ENCODE measurements around the gene SARDH. TPM values are rescaled to one million over a fixed set of nuclear protein-coding genes. Genes with fewer than 3 reads are reported as not detected.

SARDH gene
- total and polyA plus RNA-seq, 2 donors (not counting 1 experiment from before 2014, with no cell fraction given): 0.03 to 0.07 TPM

DNA sequence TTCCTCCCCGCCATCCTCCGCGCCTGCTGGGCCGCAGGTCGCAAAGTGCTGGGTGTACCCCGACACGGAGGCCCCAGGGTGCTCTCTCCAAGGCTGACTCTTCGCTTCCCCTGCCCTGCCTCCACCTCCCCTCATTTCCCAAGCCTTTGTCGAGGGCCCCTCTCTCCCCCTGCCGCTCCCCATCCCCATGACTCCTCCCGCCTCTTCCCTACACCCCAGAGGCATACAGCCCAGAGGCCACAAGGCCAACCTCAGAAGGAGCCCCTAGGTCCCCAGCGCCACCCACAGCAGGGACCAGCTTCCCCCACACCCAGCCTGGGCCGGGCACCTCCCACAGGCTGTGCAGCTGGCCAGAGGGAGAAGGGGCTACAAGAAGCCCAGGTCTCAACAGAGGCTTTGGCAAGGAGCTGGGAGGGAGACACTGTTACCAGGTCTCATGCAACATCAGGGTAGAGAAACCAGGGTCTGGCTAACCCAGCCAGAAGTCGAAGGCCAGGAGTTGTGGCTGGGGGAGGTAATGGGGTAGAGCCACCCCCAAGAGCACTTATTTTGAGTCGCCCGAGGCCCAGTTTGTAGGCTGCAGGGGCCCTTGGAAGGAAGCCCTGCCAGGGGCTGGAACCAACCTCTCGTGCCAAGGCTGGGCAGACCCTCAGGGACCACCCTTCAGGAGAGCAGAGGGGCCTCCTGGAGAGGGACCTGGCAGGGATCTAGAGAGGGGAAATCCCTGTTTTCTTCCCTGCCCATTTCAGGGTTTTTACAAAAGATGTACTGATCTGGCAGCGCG is 24.5 kb upstream of the SARDH start:
- CTCF ChIA-PET: interaction anchor here (1.1 kb wide), 1 partner anchor 231 kb away, joined by 3 read pairs; no protein-coding TSS in a partner anchor
- Histone ChIP-seq H3K4me3 (ENCODE audit: control extremely low read depth in 1 of 5, extremely low read depth in 1 of 5, insufficient read depth in 1 of 5, low read depth in 2 of 5, low read length in 4 of 5) (no peak overlapping the region), H3K27me3 (replicated peaks in 1 of 4; ENCODE audit: control extremely low read depth in 1 of 4, control insufficient read depth in 3 of 4, insufficient read depth in 4 of 4, low read length in 3 of 4) (no peaks in the 10 kb centered on the region), H3K9ac (ENCODE audit: low read length) (no peak overlapping the region), H3K36me3 (replicated peaks in 1 of 2; ENCODE audit: control extremely low read depth in 1 of 2, control insufficient read depth in 1 of 2, extremely low read depth in 1 of 2, insufficient read depth in 2 of 2, low read length in 1 of 2) (peaks cover 7 to 61% of the 10 kb centered on the region in 2 experiments), H3K4me2 (replicated peaks; ENCODE audit: low read depth, low read length, poor library complexity, severe bottlenecking) (no peak overlapping the region), H3K4me1 (ENCODE audit: control insufficient read depth in 2 of 2, insufficient read depth in 2 of 2, low read length in 2 of 2) (no peaks in the 10 kb centered on the region), H3K79me2 (ENCODE audit: control insufficient read depth, insufficient read depth, low read length) (no peaks in the 10 kb centered on the region), H3K9me3 (ENCODE audit: control extremely low read depth in 1 of 3, control insufficient read depth in 2 of 3, insufficient read depth in 1 of 3, low read length in 2 of 3) (peaks cover 0 to 10% (median 4%) of the 10 kb centered on the region in 3 donors), H2AFZ (ENCODE audit: insufficient read depth, low read depth, low read length, poor library complexity, severe bottlenecking) (no peak overlapping the region), H3K27ac (ENCODE audit: low read length in 2 of 2) (no peak overlapping the region), H4K20me1 (ENCODE audit: control insufficient read depth, insufficient read depth, low read length, poor library complexity, severe bottlenecking) (peaks cover 6% of the 10 kb centered on the region)
- Mint-ChIP-seq H3K4me1 (no peaks in the 10 kb centered on the region), H3K27ac (no peak overlapping the region), H3K27me3 (no peaks in the 10 kb centered on the region), H3K9me3 (ENCODE audit: insufficient read depth) (peaks cover 2% of the 10 kb centered on the region), H3K4me3 (no peak overlapping the region)
- POLR2A ChIA-PET: no interaction called here
- TF ChIP-seq, protein P1, sequence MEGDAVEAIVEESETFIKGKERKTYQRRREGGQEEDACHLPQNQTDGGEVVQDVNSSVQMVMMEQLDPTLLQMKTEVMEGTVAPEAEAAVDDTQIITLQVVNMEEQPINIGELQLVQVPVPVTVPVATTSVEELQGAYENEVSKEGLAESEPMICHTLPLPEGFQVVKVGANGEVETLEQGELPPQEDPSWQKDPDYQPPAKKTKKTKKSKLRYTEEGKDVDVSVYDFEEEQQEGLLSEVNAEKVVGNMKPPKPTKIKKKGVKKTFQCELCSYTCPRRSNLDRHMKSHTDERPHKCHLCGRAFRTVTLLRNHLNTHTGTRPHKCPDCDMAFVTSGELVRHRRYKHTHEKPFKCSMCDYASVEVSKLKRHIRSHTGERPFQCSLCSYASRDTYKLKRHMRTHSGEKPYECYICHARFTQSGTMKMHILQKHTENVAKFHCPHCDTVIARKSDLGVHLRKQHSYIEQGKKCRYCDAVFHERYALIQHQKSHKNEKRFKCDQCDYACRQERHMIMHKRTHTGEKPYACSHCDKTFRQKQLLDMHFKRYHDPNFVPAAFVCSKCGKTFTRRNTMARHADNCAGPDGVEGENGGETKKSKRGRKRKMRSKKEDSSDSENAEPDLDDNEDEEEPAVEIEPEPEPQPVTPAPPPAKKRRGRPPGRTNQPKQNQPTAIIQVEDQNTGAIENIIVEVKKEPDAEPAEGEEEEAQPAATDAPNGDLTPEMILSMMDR (IDR thresholded peaks at IDR 0.05): no peak
- TF ChIP-seq EZH2 (IDR thresholded peaks at IDR 0.05; ENCODE audit: borderline replicate concordance, insufficient read depth, low read depth, low read length, poor library complexity, severe bottlenecking): no peak
- intact Hi-C loops (cut with micrococcal nuclease): no loop called here
- 94% methylated on average over 18 of the region's 19 CpGs for WGBS (ENCODE audit: insufficient coverage)
- DNase-seq: no peak
- no peak for ATAC-seq (ENCODE audit: low read depth)

DNA sequence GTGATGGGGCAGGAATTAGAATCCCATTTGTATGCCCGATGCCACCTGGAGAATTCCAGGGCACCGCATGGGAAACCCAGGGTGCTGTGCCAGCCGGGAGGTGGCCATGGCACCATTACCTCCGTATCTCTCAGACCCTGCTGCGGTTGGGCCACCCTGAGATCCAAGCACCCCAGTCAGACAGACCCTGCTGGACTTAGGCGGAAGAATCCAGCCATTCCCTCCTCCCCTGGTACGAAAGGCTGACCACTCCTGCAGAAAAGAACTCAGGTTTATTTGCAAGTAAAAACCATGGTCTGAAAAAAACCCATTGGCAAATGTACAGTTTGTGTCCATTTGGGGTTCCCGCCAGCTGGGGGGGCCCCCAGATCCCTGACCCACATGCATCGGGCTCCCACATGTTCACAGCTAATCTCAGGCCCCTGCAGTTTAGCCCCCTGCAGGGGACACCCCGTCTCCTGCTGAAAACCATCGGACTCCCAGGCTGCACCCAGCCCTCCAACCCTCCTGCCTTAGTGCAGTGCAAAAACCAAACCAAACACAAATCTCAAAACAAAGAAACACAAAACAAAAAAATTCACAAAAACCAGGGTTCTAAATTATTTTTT is 23.6 kb upstream of the SARDH start:
- TF ChIP-seq, protein P1 (IDR thresholded peaks at IDR 0.05): no peak
- TF ChIP-seq EZH2 (IDR thresholded peaks at IDR 0.05; ENCODE audit: borderline replicate concordance, insufficient read depth, low read depth, low read length, poor library complexity, severe bottlenecking): no peak
- Histone ChIP-seq H3K4me1 (ENCODE audit: control insufficient read depth in 2 of 2, insufficient read depth in 2 of 2, low read length in 2 of 2) (no peaks in the 10 kb centered on the region), H3K4me2 (replicated peaks; ENCODE audit: low read depth, low read length, poor library complexity, severe bottlenecking) (no peak overlapping the region), H3K4me3 (ENCODE audit: control extremely low read depth in 1 of 5, extremely low read depth in 1 of 5, insufficient read depth in 1 of 5, low read depth in 2 of 5, low read length in 4 of 5) (no peak overlapping the region), H3K27ac (ENCODE audit: low read length in 2 of 2) (no peak overlapping the region), H2AFZ (ENCODE audit: insufficient read depth, low read depth, low read length, poor library complexity, severe bottlenecking) (no peak overlapping the region), H4K20me1 (ENCODE audit: control insufficient read depth, insufficient read depth, low read length, poor library complexity, severe bottlenecking) (peaks cover 6% of the 10 kb centered on the region), H3K9me3 (ENCODE audit: control extremely low read depth in 1 of 3, control insufficient read depth in 2 of 3, insufficient read depth in 1 of 3, low read length in 2 of 3) (peaks cover 0 to under 1% (median 0%) of the 10 kb centered on the region in 3 donors), H3K79me2 (ENCODE audit: control insufficient read depth, insufficient read depth, low read length) (no peaks in the 10 kb centered on the region), H3K36me3 (replicated peaks in 1 of 2; ENCODE audit: control extremely low read depth in 1 of 2, control insufficient read depth in 1 of 2, extremely low read depth in 1 of 2, insufficient read depth in 2 of 2, low read length in 1 of 2) (peaks cover 6 to 52% of the 10 kb centered on the region in 2 experiments), H3K9ac (ENCODE audit: low read length) (no peak overlapping the region), H3K27me3 (replicated peaks in 1 of 4; ENCODE audit: control extremely low read depth in 1 of 4, control insufficient read depth in 3 of 4, insufficient read depth in 4 of 4, low read length in 3 of 4) (no peaks in the 10 kb centered on the region)
- no peak for DNase-seq
- Mint-ChIP-seq H3K27me3 (no peaks in the 10 kb centered on the region), H3K27ac (no peak overlapping the region), H3K9me3 (ENCODE audit: insufficient read depth) (no peaks in the 10 kb centered on the region), H3K4me3 (no peak overlapping the region), H3K4me1 (no peaks in the 10 kb centered on the region)
- WGBS (ENCODE audit: insufficient coverage): 84% methylated on average over 9 of the region's 11 CpGs
- ATAC-seq (ENCODE audit: low read depth): no peak
- POLR2A ChIA-PET: no interaction called here
- intact Hi-C loops (cut with micrococcal nuclease): no loop called here
- CTCF ChIA-PET: no interaction called here
